ENCODE data around the gene GCLC. TPM values are rescaled to one million over a fixed set of nuclear protein-coding genes. Genes with fewer than 3 reads are reported as not detected.

GCLC gene
- total and polyA plus RNA-seq, 10 of the 15 experiments (the other 5 are each of a cell fraction or from before 2014, with no cell fraction given): 6.5 to 23.6 (median 12.5) TPM

DNA sequence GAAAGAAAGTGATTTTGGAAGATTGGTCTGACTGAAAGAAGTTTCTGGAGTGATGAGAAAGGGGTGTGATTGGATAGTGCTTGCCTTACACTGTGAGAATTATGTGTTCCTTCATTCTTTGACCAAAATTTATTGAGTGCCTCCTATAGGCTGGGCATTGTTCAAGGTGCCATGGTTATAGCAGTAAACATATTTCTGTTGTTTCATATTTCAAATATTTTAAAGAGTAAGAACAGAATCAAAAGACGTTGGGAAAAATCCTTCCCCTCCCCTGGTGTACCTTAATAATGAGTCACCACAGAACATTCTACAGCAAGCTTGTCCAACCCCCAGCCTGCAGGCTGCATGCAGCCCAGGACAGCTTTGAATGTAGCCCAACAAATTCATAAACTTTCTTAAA is 78.6 kb downstream of the GCLC start:
- no peak for DNase-seq (ENCODE audit: low read depth, low spot score)
- Histone ChIP-seq H2AFZ (ENCODE audit: control insufficient read depth, low read depth, low read length) (no peak overlapping the region), H3K4me2 (ENCODE audit: control insufficient read depth, insufficient read depth) (no peak overlapping the region), H3K79me2 (ENCODE audit: control insufficient read depth, insufficient read depth, low read length) (no peaks in the 10 kb centered on the region), H3K9ac (ENCODE audit: control insufficient read depth, insufficient read depth, low read length) (no peak overlapping the region), H3K27ac (ENCODE audit: control insufficient read depth, insufficient read depth) (no peak overlapping the region), H3K27me3 (replicated peaks in 1 of 2; ENCODE audit: control insufficient read depth in 2 of 2, insufficient read depth in 2 of 2, low read length in 1 of 2) (no peaks in the 10 kb centered on the region), H4K20me1 (ENCODE audit: control insufficient read depth, insufficient read depth) (no peaks in the 10 kb centered on the region), H3K36me3 (ENCODE audit: control insufficient read depth in 2 of 2, insufficient read depth in 2 of 2, low read length in 1 of 2) (no peaks in the 10 kb centered on the region), H3K4me1 (ENCODE audit: control insufficient read depth, insufficient read depth, low read length) (no peaks in the 10 kb centered on the region), H3K9me3 (replicated peaks; ENCODE audit: control insufficient read depth, insufficient read depth, low read length) (no peaks in the 10 kb centered on the region), H3K4me3 (no peak overlapping the region)
- FAIRE-seq: no peak
- ChIA-PET SMC1A (ENCODE audit: uncharacterized antibody, unreplicated experiment) (interaction anchor here (0.8 to 12.5 kb wide), 4 partner anchors 9 to 33 kb away, joined by 3 to 194 read pairs (median 4); no protein-coding TSS in a partner anchor), RAD21 (ENCODE audit: unreplicated experiment) (no interaction called here), POLR2A (no interaction called here), CTCF (interaction anchor here (0.6 to 1.3 kb wide), 4 partner anchors 12 to 563 kb away, joined by 3 read pairs; no protein-coding TSS in a partner anchor)
- 0% methylated on average over 1 of the region's 1 CpG for WGBS (ENCODE audit: insufficient coverage, insufficient replicate concordance, low lambda C conversion rate, missing lambda C conversion rate)
- ATAC-seq: no peak
- intact Hi-C loops (cut with micrococcal nuclease; ENCODE audit: unreplicated experiment): no loop called here
- no TSS peak for BruUV-seq (replicated peaks)
- TF ChIP-seq CBFB (IDR thresholded peaks at IDR 0.05; ENCODE audit: low read depth) (no peak), IKZF1 (conservative IDR thresholded peaks at IDR 0.05) (no peak), RB1 (IDR thresholded peaks at IDR 0.05; ENCODE audit: borderline replicate concordance) (no peak), PAX5 (IDR thresholded peaks at IDR 0.05; ENCODE audit: borderline replicate concordance, low read depth, low read length) (no peak), CEBPB (IDR thresholded peaks at IDR 0.05; ENCODE audit: borderline replicate concordance in 1 of 2, low read depth in 2 of 2, low read length in 2 of 2) (no peak), SMAD1 (IDR thresholded peaks at IDR 0.05; ENCODE audit: low read depth, partially characterized antibody) (no peak)
- in situ Hi-C loops (cut with MboI): no loop called here

DNA sequence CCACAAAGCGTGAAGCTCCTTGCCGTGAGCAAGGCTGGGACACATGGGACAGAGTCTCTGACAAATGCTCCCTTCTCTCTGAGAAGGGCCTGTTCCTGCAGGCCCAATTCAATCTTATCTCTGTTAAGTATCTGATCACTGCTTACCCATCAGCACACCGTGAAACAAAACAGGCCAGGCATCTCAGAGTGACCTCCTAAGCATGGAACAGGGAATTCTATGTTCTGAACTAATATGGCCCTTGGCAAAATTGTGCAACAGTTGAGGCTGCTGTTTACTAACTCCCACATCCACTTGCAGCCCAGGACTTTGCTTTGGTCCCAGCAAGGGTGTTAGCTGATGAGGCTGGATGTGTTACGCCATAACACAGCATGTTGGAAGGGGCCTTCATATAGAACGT is 79.2 kb downstream of the GCLC start:
- in situ Hi-C loops (cut with MboI): no loop called here
- no peak overlapping the region for H2AFZ ChIP-seq (ENCODE audit: control insufficient read depth, low read depth, low read length)

More for the DNA sequence above, 79.2 kb downstream of the GCLC start:
- no peaks in the 10 kb centered on the region for H3K4me1 ChIP-seq (ENCODE audit: control insufficient read depth, insufficient read depth, low read length)
- no peaks in the 10 kb centered on the region for H3K79me2 ChIP-seq (ENCODE audit: control insufficient read depth, insufficient read depth, low read length)
- no peaks in the 10 kb centered on the region for H4K20me1 ChIP-seq (ENCODE audit: control insufficient read depth, insufficient read depth)
- DNase-seq (ENCODE audit: low read depth, low spot score) (no peak), ATAC-seq (no peak), FAIRE-seq (no peak)
- WGBS (ENCODE audit: insufficient coverage, insufficient replicate concordance, low lambda C conversion rate, missing lambda C conversion rate): 55% methylated on average over 5 of the region's 5 CpGs
- H3K9me3 ChIP-seq (replicated peaks; ENCODE audit: control insufficient read depth, insufficient read depth, low read length): no peaks in the 10 kb centered on the region
- no peaks in the 10 kb centered on the region for H3K27me3 ChIP-seq (replicated peaks in 1 of 2; ENCODE audit: control insufficient read depth in 2 of 2, insufficient read depth in 2 of 2, low read length in 1 of 2)
- no peak overlapping the region for H3K4me2 ChIP-seq (ENCODE audit: control insufficient read depth, insufficient read depth)
- no TSS peak for BruUV-seq (replicated peaks)
- H3K36me3 ChIP-seq (ENCODE audit: control insufficient read depth in 2 of 2, insufficient read depth in 2 of 2, low read length in 1 of 2): no peaks in the 10 kb centered on the region
- no peak overlapping the region for H3K27ac ChIP-seq (ENCODE audit: control insufficient read depth, insufficient read depth)
- intact Hi-C loops (cut with micrococcal nuclease; ENCODE audit: unreplicated experiment): no loop called here
- ChIA-PET POLR2A (interaction anchor here (1.0 kb wide), 1 partner anchor 38 kb away, joined by 3 read pairs; no protein-coding TSS in a partner anchor), SMC1A (ENCODE audit: uncharacterized antibody, unreplicated experiment) (interaction anchor here (1.1 to 12.5 kb wide), 2 partner anchors 10 to 12 kb away, joined by 4 to 194 read pairs; no protein-coding TSS in a partner anchor), CTCF (interaction anchor here (0.6 kb wide), 1 partner anchor 12 kb away, joined by 3 read pairs; no protein-coding TSS in a partner anchor), RAD21 (ENCODE audit: unreplicated experiment) (no interaction called here)
- TF ChIP-seq CEBPB (IDR thresholded peaks at IDR 0.05; ENCODE audit: borderline replicate concordance in 1 of 2, low read depth in 2 of 2, low read length in 2 of 2) (no peak), PAX5 (IDR thresholded peaks at IDR 0.05; ENCODE audit: borderline replicate concordance, low read depth, low read length) (no peak), MYC (IDR thresholded peaks at IDR 0.05; ENCODE audit: insufficient read depth, insufficient read length, insufficient replicate concordance, low read length, severe bottlenecking) (no peak)
- no peak overlapping the region for H3K9ac ChIP-seq (ENCODE audit: control insufficient read depth, insufficient read depth, low read length)
- no peak overlapping the region for H3K4me3 ChIP-seq

All from GM12878 (cell line).